Aorta (tissue), 5 donors: Measurements from ENCODE around the gene MYH7B. TPM values are rescaled to one million over a fixed set of nuclear protein-coding genes. Genes with fewer than 3 reads are reported as not detected.

Experiments
- ATAC-seq: fragments of 200-7000 bp; cut with Tn5 transposase; one replicate; pipeline ENCODE4 v1.9.1; 2022; ENCODE audit warnings: moderate library complexity; ENCODE audit not compliant: low FRiP score
- DNase-seq, 2 donors: peaks; one replicate each; pipeline ENCODE4 v3.0.0-alpha.2; 2020
- H3K27ac ChIP-seq, 2 donors: one replicate each; pipeline ENCODE4 v1.5.1; 2013; ENCODE audit warnings: low read length in 2 of 2, mild to moderate bottlenecking in 2 of 2, moderate library complexity in 2 of 2, control low read depth in 1 of 2, inconsistent platforms in 1 of 2, low read depth in 1 of 2
- H3K27me3 ChIP-seq, 2 donors: one replicate each; pipeline ENCODE4 v1.6.1; 2013; ENCODE audit warnings: control low read depth in 1 of 2, low read length in 1 of 2, mild to moderate bottlenecking in 1 of 2, moderate library complexity in 1 of 2; ENCODE audit not compliant: insufficient read depth in 2 of 2, control insufficient read depth in 1 of 2
- H3K36me3 ChIP-seq, 2 donors: one replicate each; pipeline ENCODE4 v1.6.1; 2013; ENCODE audit warnings: control low read depth in 1 of 2, low read length in 1 of 2, mild to moderate bottlenecking in 1 of 2; ENCODE audit not compliant: insufficient read depth in 2 of 2, control insufficient read depth in 1 of 2
- H3K4me1 ChIP-seq, 2 donors: one replicate each; pipeline ENCODE4 v1.6.1; 2013; ENCODE audit warnings: low read length in 2 of 2, control low read depth in 1 of 2, mild to moderate bottlenecking in 1 of 2, moderate library complexity in 1 of 2; ENCODE audit not compliant: insufficient read depth in 2 of 2, control insufficient read depth in 1 of 2
- H3K4me3 ChIP-seq, 2 donors: one replicate each; pipeline ENCODE4 v1.5.1; 2013; ENCODE audit warnings: low read length in 2 of 2, control low read depth in 1 of 2, mild to moderate bottlenecking in 1 of 2
- H3K9me3 ChIP-seq: one replicate; pipeline ENCODE4 v1.6.1; 2013; ENCODE audit warnings: mild to moderate bottlenecking, low read length; ENCODE audit not compliant: control insufficient read depth
- WGBS, 2 donors: extraction: QIAGEN DNeasy Blood & Tissue Kit; methylation state at CpG; one replicate each; pipeline ENCODE4 v1.1.7; 2013; 5-methylcytosine and 5-hydroxymethylcytosine counted together
- intact Hi-C, 2 donors: fragments of 100-400 bp; cut with DNase I; formaldehyde crosslinking; loops; one replicate each; pipeline versions ENCODE4 v1.14.2 to v1.15.0; 2022
- long read RNA-seq, 2 donors: library from polyadenylated mRNA; unstranded; transcript quantifications; one replicate each; pipeline ENCODE4 v2.0.0, GENCODE V29; 2020 to 2021
- polyA plus RNA-seq, 2 donors: library from polyadenylated mRNA; stranded (reverse); fragments of 200-250 nt; gene quantifications; one replicate each; pipeline ENCODE4 v1.2.3, GENCODE V29; 2013
- total RNA-seq, 2 donors: library from RNA; stranded (reverse); fragmentation: NEBNext Ultra II Directional; extraction: Animal tissue kit (Norgen Biotek cat#: 25700); gene quantifications; one replicate each; pipeline ENCODE4 v1.2.1, GENCODE V29; 2021
- donor health status: healthy with polysubstance abuse.
- donor health status: Bipolar disorder and iron deficiency.
- donor health status: DM: no; HTN: no; CAD: no.
- donor health status: DM: no; HTN: no; CAD: no.
- donor health status: DM: yes; HTN: yes; CAD: no.

MYH7B gene
- total RNA-seq = under 1 TPM; 0.57 to 0.88 TPM
- polyA plus RNA-seq = 1 to 10 TPM in 1 of 2 donors, under 1 TPM in 1; 0.13 to 4.6 TPM
- long read RNA-seq, donor 1, partial matches to known transcripts = 1 of 2 reads
- long read RNA-seq, donor 1, other reads (novel, unspliced or antisense) = 1 of 2 reads
- long read RNA-seq, donor 2, partial matches to known transcripts = 1 of 2 reads
- long read RNA-seq, donor 2, other reads (novel, unspliced or antisense) = 1 of 2 reads

DNA sequence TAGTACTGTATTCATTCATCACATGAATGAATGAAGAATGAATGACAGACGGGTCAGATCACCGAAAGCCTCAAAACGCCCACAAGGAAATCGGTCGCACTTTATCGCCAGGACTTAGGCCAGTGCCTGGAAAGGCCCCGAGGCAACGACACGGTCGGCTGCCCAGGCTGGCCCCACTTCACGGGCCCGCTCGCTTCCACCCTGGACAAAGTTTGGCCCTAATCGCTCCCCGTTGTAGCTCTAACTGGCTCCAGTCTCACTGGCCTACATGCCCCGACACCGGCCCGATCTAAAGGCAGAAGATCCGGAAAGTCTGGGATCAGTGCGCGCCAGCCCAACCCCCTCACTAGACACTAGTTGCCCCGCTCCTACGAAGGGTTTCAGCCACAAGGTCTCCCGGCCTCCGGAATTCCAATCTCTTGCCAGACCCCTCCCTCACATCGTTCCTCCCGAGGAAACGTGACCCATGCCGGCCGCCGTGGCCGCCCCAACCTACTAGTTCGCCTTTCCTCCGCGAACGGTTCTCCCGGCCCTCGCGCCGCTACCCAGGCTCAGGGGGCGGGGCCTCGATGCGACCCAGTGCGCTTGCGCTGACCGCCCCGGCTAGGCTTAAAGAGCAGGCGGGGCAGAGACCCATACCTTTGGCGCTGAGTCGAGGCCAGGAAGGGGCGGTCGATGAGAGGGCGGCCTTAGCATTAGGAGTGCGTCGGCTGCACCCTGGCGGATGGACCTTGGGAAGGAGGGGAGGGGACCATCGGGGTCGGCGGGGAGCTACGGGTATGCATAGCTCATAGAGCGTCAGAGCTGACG lies at the start of gene MYH7B, which contains the start of gene GSS:
Gene MYH7B, plus strand, starts transcription at position 638 of the 810 bp plus-strand sequence. CDS start 22,138 bp downstream, outside the sequence.
Gene GSS, minus strand, starts transcription at position 576 of the 810 bp plus-strand sequence. CDS start 3,954 bp downstream, outside the sequence.
- ATAC-seq (peak; percentile 98), DNase-seq (peak; percentile 99 to 100)
- peak within 1 kb of the TSS; percentile 21 to 37 for H3K4me3 ChIP-seq
- intact Hi-C loops = loop anchor here (1.0 to 5.0 kb wide), 4 partner anchors 48 to 137 kb away; partner anchors contain the start of gene TRPC4AP (in 1 of the 2)
- H3K4me1 ChIP-seq = no peaks in the 10 kb centered on the region
- no peaks in the 10 kb centered on the region for H3K27me3 ChIP-seq
- no peaks in the 10 kb centered on the region for H3K9me3 ChIP-seq
- H3K36me3 ChIP-seq = no peaks in the 10 kb centered on the region
- peak within 1 kb of the TSS in 1 of 2 donors; percentile 62 for H3K27ac ChIP-seq
- 0 to 1% methylated on average over 60 to 62 of the region's 62 CpGs for WGBS, 2 donors

DNA sequence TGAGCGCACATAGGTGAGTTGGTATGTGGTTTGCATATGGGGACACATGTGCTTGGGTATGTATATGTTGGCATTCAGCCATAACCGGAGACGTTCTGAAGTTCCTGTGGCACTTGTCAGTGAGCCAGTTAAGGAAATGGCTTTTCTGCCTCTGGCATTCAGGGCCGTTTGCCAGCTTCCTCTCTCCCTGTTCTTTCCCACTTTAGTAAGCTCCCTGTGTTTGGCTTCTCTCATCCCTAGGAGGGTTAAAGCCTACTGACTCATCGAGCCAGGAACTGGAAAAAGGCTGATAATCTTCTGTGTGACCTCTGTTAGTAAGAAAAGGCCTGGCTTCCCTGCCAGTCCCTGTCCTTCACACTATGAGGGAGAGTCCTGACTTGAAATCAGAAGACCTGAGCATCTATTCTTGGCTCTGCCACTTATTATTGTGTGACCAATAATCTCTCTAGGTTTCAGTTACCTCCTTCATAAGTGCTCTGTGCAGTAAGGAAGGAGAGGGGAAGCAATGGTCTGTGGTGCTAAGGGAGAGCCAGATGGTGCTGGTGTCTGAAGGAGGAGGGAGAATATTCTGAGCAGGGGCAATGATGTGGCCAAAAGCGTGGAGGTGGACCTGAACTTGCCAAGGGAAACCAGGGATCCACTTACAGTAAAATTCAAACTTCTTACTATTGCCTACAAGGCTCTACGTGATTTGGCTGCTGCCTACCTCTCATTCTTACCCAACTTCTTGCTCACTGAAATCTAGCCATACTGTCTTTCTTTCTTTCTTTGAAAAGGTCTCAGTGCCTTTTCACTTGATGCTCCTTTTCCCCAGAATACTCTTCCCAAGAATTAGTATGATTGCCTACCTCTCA lies 47.8 kb upstream of the MYH7B start:
- ATAC-seq (peak; percentile 85), DNase-seq (peak; percentile 82 to 83)
- Histone ChIP-seq H3K27ac (peak overlapping the region; percentile 59 to 96), H3K36me3 (no peaks in the 10 kb centered on the region), H3K4me3 (no peak overlapping the region), H3K9me3 (no peaks in the 10 kb centered on the region), H3K27me3 (no peaks in the 10 kb centered on the region), H3K4me1 (peaks cover 7% of the 10 kb centered on the region in 2 donors)
- 12 to 15% methylated on average over 7 of the region's 7 CpGs for WGBS, 2 donors
- intact Hi-C loops = loop anchor here in 1 of 2 donors (5.0 kb wide), 1 partner anchor 49 kb away; the partner anchor contains the start of genes GSS and MYH7B

DNA sequence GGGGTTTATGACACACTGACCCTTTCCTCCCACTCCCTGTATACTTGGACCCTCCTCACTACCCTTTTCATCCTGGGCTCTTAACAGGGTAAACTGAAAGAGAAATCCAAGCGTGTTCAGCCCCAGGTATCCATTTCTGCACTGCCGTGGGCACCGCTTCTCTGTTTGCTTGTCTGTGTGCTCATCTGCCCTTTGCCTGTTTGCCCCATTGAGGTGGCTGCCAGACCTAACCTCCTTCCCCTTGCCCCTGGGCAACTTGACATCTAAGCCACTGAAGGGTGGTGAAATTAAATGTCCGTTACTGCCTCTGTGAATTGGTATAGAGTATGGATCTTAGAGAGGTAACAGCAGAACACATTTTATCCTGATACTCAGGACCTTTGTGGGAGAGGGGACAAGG lies 40.5 kb upstream of the MYH7B start:
- Histone ChIP-seq H3K9me3 (no peaks in the 10 kb centered on the region), H3K4me3 (no peak overlapping the region), H3K27me3 (no peaks in the 10 kb centered on the region), H3K27ac (no peak overlapping the region), H3K36me3 (peaks cover 0 to 3% of the 10 kb centered on the region in 2 donors), H3K4me1 (peaks cover 0 to 2% of the 10 kb centered on the region in 2 donors)
- intact Hi-C loops = no loop called here
- DNase-seq (no peak), ATAC-seq (no peak)
- WGBS, 2 donors = 91 to 96% methylated on average over 4 of the region's 4 CpGs

DNA sequence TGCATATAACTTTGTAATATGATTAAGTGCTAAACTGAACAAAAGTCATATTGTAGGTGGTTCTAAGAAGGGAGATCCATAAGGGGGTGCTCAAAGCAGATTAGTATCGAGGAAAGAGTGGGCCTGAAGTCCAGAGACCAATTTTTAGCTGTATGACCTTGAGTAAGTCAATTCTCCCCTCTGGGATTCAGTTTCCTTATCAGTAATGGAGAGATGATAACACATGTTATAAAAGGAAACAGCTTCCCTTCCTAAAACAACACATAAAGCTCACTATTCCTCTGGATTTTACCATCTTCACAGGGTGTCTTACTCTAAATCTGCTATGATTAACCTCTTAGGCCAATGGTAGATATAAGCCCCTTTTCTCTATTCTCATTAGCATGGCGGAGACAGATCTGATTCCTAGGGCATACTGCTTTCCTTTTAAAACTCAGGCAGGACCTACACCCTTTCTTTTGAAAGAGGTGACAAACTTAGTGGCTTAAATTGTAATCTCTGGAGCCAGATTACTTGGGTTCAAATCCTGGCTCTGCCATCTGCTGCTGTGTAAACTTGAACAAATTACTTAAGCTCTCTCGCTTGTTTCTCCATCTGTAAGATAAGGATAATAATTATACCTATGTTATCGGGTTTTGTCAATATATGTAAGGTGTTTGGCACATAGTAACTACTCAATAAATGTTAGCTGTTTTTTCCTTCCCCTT lies 39.8 kb upstream of the MYH7B start:
- Histone ChIP-seq H3K4me3 (no peak overlapping the region), H3K9me3 (no peaks in the 10 kb centered on the region), H3K36me3 (peaks cover 3 to 5% of the 10 kb centered on the region in 2 donors), H3K27me3 (no peaks in the 10 kb centered on the region), H3K27ac (no peak overlapping the region), H3K4me1 (peaks cover 0 to 2% of the 10 kb centered on the region in 2 donors)
- intact Hi-C loops = no loop called here
- DNase-seq = no peak
- ATAC-seq = no peak
- 85 to 86% methylated on average over 4 of the region's 4 CpGs for WGBS, 2 donors

DNA sequence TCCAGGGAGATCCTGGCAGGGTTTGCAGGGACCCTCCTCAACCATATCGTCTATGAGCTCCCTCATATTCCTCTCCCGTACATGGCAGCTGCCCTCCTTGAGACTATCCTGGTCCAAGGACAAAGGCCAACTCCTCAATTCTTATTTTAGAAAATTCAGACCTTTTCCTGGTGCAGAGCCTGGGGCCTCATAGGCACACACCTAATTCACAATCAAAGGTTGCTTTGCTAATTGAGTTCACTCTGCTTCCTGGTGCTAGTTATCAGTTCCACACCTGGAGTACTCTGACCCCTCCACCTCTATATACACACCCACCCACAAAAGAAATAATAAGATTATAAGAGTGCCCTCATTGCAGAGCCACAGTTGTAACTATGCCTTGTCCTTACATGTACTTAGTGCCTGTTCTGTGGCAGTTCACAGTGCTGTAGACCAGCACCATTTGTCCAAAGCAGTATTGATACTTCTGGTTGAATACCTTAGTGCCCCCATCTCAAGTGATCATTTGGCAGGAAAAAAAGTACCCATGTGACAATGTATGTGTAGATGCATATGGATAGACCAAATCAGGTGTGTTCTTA lies 38.8 kb upstream of the MYH7B start:
- Histone ChIP-seq H3K9me3 (no peaks in the 10 kb centered on the region), H3K27me3 (no peaks in the 10 kb centered on the region), H3K4me3 (no peak overlapping the region), H3K27ac (no peak overlapping the region), H3K4me1 (peaks cover 0 to 3% of the 10 kb centered on the region in 2 donors), H3K36me3 (peaks cover 6 to 7% of the 10 kb centered on the region in 2 donors)
- intact Hi-C loops = no loop called here
- ATAC-seq (no peak), DNase-seq (no peak)
- 28 to 32% methylated on average over 2 of the region's 2 CpGs for WGBS, 2 donors

DNA sequence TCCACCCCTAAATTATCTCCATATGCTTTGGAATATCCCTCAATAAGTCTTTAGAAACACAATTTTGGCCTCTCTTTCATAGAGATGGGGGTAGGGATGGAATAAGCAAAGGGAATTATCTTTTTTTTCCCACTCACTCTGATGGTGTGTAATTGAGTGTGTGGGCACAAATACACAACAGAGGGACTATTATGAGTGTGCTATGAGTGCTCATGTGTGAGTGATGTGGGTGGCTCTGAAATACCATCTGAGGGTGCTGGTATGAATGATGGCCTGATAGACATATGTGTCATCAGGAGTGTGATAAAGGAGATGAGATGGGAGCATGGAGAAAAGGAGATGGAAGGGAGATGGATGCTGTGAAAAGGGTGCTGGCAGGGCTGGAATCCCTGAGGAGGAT lies 35.6 kb upstream of the MYH7B start:
- intact Hi-C loops = loop anchor here in 1 of 2 donors (5.0 kb wide), 1 partner anchor 43 kb away; the partner anchor contains the start of gene ACSS2
- H3K27ac ChIP-seq = no peak overlapping the region

DNA sequence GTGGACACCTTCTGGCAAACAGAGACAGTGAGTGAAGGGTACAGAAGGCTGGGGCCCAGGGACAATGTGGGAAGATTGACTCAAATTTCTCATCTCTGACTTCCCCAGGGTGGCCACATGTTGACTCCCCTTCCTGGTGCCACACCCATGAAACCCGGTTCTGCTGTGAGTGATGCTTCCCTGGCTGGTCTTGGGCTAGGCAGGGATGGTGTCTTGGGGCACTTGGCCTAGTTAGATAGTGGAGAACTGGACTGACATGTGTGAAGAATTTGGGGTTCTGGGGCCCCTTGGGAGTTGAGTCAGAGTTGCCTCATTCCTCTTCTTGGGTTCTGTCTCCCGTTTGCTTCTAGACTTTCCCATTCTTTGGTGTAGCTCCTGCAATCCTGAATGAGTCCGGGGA lies 34.2 kb upstream of the MYH7B start:
- no peaks in the 10 kb centered on the region for H3K9me3 ChIP-seq
- no peak overlapping the region for H3K27ac ChIP-seq
- no peak overlapping the region for H3K4me3 ChIP-seq
- peaks cover 2 to 8% of the 10 kb centered on the region in 2 donors for H3K4me1 ChIP-seq
- DNase-seq (no peak), ATAC-seq (no peak)
- 85 to 94% methylated on average over 3 of the region's 3 CpGs for WGBS, 2 donors
- H3K27me3 ChIP-seq = no peaks in the 10 kb centered on the region
- H3K36me3 ChIP-seq = peaks cover 7 to 14% of the 10 kb centered on the region in 2 donors
- intact Hi-C loops = loop anchor here in 1 of 2 donors (5.0 kb wide), 1 partner anchor 44 kb away; the partner anchor contains the start of gene ACSS2

More for the DNA sequence above, 35.6 kb upstream of the MYH7B start:
- ATAC-seq (no peak), DNase-seq (no peak)
- no peaks in the 10 kb centered on the region for H3K27me3 ChIP-seq
- peaks cover 2 to 8% of the 10 kb centered on the region in 2 donors for H3K4me1 ChIP-seq
- H3K9me3 ChIP-seq = no peaks in the 10 kb centered on the region
- no peak overlapping the region for H3K4me3 ChIP-seq
- peaks cover 7% of the 10 kb centered on the region in 2 donors for H3K36me3 ChIP-seq
